Activated CD4-positive, alpha-beta T cell treated with anti-CD3 and anti-CD28 coated beads, Interleukin-10, Interleukin-2, amounts not matched to agents 100 ng/mL and 50 ng/mL, durations not matched to agents 16 hours and 8 hours (primary cell): Measurements from ENCODE around the gene MPLKIP.
"Not testable (repeated sequence)": the region's sequence is repeated elsewhere in the genome, so short reads cannot be mapped to it uniquely, and the experiment has no call there.

ENCODE experiments used
- DNase-seq: peaks from one replicate; pipeline ENCODE4 v3.0.0-alpha.2; 2020

Gene MPLKIP

DNA sequence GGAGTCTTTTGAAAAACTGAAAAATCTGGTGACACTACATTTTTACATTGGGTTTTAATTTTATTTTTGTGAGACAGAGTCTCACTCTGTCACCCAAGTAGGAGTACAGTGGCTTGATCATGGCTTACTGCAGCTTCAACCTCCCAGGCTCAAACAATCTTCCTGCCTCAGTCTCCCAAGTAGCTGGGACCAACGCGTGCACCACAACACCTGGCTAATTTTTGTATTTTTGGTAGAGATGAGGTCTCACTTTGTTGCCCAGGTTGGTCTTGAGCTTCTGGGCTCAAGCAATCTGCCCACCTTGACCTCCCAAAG is 11.5 kb downstream of the MPLKIP start:
- no peak for DNase-seq

DNA sequence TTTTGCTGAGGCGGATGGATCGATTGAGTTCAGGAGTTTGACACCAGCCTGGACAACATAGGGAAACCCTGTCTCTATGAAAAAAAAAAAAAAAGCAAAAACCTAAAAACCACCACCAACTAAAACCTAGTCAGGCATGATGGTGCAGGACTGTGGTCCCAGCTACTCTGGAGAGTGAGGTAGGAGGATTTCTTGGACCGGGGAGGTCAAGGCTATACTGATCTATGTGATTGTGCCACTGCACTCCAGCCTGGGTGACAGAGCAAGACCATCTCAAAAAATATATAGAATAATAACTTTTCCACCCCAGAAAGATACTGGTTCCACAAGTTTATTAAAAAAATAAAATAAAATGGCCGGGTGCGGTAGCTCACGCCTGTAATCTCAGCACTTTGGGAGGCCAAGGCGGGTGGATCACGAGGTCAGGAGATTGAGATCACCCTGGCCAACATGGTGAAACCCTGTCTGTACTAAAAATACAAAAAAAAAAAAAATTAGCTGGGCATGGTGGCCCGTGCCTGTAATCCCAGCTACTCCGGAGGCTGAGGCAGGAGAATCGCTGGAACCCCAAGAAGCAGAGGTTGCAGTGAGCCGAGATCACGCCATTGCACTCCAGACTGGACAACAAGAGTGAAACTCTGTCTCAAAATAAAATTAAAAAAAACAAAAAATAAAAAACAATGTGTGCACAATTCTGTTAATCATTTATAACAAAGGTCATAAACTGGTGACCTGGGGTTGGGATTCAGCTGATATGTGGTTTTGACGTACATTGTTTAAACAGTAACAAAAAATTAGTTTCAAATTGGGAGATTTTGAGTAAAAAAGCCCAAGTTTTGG is 12.1 kb downstream of the MPLKIP start:
- DNase-seq = not testable (repeated sequence)

DNA sequence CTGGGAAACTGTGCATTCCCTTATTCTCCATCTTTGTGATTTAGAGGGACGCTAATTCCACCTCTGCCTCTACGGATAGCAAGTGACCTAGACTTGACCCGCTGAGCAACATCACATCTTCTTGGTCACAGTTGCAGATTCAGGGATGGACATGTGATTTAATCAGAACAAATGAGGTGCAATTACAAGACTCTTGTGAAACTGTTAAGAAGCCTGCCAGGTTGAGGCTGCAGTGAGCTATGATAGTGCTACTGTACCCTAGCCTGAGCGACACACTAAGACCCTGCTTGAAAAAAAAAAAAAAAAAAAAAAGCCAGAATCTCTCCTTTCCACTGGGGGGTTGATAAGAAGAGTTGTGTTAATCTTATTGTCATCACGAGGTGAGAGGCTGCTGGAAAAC is 14.4 kb downstream of the MPLKIP start:
- no peak for DNase-seq

DNA sequence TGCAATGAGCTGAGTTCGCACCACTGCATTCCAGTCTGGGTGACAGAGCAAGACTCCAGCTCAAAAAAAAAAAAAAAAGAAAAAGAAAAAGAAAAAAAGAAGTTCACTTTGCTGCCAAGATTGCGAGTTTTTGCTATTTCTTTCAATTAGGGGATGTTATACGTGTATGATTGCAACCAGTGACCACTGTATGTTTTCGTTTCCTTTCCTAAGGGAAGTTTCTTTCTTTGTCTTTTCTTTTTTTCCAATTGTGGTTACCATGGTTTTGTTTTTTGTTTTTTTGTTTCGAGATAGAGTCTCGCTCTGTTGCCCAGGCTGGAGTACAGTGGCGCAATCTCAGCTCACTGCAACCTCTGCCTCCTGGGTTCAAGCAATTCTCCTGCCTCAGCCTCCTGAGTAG is 16.2 kb downstream of the MPLKIP start:
- DNase-seq = not testable (repeated sequence)

DNA sequence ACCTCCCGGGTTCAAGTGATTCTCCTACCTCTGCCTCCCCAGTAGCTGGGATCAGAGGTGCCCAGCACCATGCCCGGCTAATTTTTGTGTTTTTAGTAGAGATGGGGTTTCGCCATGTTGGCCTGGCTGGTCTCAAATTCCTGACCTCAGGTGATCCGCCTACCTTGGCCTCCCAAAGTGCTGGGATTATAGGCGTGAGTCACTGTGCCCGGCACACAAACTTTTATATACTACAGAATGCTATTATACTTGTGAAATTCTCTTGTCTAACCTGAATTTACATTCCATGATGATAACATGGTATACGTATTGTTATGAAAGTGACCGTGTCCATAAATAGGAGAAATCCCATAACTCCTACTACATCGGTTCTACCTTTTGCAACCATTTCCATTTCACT is 17.2 kb downstream of the MPLKIP start:
- DNase-seq = not testable (repeated sequence)

DNA sequence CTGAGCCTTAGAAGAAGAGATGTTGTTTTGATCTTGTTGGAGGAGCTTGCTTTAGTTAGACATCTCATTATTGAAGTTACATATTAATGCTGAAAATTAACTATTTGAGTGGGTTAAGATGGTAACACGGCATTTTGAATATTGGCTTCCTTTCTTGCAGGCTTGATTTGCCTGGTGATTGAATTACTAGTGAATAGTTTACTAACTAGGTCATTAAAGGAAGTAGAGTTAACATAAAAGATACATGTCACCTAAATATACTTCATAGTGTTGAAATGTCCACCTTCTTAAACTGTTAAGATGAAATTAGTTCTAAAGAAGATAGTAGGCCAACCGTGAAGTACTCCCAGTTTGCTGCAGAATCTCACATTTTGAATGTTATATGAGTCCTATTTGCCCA is 18.5 kb downstream of the MPLKIP start:
- no peak for DNase-seq

DNA sequence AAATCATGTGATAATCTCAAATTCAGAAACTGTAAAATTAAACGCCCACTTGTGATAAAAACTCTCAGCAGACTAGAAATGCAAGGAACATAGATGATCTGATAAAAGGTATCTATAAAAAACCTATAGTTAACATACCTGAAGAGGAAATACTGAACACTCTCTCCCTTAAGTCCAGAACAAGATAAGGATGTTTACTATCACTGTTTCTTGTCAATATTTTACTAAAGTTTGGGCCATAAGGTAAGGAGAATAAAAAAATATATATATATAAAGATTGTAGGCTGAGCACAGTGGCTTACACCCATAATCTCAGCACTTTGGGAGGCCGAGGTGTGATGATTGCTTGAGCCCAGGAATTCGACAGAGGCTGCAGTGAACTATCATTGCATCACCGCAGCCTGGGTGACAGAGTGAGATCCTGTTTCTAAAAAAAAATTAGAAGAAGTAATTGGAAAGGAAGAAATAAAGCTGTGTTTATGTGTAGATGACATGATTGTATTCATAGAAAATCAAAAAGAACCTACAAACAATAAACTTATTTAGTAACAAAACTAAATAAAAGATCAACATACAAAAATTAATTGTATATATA is 28.4 kb downstream of the MPLKIP start:
- DNase-seq = no peak

DNA sequence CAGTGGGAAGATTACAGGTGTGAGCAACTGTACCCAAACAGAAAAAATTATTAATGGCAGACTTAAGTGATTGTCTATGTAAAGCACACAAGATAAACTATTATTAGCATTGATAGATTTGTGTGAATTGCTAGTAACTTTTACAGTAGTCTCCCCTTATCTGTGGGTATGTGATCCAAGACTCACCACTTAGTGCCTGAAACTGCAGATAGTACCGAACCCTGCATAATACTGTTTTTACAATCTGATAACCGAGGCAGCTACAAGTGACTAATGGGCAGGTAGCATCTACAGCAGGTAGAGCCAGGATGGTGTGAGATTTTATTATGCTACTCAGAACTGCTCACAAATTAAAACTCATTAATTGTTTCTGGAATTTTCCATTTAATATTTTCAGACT is 31.5 kb downstream of the MPLKIP start:
- DNase-seq = no peak

DNA sequence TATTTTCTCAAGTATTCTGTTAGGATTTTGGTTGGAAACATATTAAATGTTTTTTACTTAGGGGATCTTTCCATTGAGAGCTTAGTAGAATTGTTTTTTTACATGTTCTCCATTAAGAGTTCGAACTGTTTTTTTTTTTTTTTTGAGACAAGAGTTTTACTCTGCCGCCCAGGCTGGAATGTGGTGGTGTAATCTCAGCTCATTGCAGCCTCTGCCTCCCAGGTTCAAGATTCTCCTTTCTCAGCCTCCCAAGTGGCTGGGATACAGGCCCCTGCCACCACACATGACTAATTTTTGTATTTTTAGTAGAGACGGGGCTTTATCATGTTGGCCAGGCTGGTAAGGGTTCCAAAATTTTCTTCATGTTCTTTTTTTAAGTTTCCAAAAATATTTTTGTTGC is 33.2 kb downstream of the MPLKIP start:
- no peak for DNase-seq

DNA sequence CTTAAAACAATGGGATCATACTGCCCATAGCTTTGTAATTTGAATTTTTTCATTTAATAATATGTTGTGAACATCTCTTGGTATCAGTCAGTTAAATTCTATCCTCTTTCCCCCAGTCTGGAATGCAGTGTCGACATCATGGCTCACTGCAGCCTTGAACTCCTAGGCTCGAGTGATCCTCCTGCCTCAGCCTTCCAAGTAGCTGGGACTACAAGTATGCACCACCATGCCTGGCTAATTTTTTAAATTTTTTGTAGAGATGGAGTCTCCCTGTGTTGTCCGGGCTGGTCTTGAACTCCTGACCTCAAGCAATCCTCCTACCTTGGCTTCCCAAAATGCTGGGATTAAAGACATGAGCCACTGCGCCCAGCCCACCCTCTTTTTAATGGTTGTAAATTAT is 34.6 kb downstream of the MPLKIP start:
- DNase-seq = no peak

DNA sequence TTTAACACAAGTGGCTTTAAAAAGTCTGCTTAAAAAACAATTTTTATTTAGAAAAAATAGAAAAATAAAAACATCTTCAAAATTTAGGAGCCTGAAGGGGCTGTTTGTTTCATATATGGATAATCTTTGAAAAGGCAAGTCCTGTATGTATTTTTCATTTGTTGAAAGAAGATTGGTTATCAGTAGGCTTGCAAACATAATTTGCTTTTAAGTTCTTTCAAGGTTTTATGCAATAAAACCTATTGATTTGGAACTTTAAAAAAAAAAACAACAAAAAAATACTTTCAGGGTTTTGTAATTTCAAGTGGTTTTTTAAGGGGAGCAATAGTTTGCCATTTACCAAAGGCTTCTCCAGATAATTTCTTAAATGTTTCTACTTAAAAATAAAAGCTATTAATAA is 35.6 kb downstream of the MPLKIP start:
- DNase-seq = no peak

DNA sequence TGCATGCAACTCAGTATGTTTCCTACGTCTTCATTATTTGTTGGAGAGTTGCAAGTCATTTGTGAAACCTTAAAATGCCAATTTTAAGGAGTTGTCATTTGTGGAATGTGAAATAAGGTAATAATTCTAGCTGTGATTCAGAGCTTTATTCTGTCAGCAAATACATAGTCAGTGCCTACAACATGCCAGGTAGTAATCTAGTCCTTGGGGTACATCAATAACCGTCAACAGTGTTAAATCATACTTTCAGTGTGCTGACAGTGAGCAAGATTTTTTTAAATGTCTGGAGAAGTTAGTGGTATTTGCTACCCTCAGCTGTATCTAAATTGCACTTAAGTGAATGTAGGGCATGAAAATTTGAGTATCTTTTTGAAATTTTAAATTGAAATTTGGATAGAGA is 36.7 kb downstream of the MPLKIP start:
- DNase-seq = no peak

DNA sequence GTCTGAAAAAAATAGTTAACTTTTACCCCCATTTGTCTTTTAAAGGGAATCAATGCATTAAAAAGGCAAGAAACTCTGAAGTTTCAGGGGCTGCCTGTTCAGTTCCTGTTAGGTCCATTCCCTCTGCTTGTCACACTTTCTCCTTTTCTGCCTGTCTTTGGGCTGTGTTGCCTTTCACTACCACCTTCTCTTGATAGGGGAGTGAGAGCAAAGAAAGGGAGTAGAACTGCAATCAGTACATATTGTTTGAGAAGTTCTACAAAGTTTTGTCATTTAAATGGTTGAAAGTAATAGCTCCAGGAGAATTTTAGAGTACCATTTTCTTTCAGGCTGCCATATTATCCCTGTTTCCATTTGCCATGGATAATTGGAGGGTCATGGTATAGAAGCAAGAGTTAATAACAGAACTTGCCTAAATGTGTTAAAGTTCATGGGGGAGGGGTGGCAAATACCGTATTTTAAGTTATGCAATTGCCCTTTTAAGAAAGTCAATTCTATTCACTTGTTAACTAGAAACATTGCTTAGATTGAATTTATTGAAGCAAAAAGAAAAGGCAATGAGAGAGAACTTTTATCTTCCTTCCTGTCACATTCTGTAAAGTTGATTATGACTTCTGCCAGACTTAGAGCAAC is 38.6 kb downstream of the MPLKIP start:
- DNase-seq = no peak

DNA sequence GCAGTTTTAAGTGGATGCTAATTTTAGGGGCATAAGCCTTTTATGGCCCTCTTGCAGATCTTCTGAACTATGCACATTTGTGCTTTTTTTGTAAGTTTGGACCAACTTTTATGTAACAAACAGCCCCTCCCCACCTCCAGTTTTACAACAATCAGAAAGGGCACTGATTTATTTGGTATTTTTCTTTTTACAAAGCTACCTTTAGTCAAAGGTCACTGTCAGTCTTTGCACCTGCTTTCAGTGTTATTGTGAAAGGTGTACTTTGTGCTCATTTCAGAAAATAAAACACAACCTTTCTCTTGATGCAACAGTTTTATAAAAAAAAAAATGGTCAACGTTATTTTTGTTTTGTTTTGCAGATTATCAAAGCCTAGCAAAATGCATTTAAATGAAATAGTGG is 39.2 kb downstream of the MPLKIP start:
- no peak for DNase-seq

DNA sequence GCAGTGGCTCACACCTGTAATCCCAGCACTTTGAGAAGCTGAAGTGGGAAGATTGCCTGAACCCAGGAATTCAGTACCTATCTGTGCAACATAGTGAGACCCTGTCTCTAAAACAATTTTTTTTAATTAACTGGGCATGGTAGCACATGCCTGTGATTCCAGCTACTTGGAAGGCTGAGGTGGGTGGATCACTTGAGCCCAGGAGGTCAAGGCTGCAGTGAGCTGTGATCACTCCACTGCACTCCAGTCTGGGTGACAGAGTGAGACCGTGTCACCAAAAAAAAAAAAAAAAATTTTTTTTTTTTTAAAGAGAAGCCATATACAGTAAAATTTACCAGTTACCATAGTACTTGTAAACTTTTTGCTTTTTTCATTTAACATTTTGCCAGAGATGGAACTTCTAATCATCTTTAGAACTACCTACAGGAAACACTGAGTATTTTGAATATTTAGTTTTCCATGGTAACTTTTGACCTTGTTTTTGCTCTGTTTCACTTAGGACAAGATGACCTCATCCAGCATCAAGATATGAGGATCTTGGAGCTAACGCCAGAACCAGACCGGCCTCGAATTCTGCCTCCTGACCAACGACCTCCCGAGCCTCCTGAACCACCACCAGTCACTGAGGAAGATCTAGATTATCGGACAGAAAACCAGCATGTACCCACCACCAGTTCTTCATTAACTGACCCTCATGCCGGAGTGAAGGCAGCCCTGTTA is 40.6 kb downstream of the MPLKIP start:
- DNase-seq = no peak

DNA sequence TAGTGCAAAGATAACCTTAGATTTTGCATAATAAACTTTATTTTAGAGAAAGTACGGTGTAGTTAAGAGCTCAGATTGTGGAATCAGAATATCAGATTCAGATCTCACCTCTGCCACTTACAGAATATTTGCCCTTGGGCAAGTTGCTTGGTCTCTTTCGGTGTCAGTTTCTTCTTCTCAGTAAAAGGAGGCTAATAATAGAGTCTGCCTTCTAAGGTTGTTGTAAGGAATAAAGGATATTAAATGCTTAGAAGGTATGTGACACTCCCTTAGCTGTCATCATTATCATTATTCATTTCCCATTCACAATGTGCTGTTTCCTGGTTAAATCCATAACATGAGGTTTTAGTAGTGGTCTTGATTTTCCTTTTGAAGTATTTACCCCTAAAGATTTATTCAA is 42.2 kb downstream of the MPLKIP start:
- DNase-seq = no peak

DNA sequence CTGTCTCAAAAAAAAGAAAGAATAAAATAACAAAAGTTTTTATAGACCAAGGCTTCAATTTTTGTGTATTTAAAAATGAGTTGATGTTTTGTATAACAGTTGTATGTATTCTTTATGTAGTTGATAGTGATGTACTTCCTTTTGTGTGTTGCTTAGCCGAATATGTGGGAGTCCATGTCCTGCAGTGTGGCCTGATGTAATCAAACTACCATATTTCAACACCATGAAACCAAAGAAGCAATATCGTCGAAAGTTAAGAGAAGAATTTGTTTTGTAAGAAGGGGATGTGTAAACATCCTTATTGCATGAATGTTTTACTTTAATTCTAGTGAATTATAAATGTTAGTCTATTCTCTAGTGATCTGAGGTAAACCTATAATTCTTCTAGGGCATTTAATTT is 56.6 kb downstream of the MPLKIP start:
- no peak for DNase-seq
